IMR-90 (cell line): Measurements from ENCODE around the gene KCTD2. TPM values are rescaled to one million over a fixed set of nuclear protein-coding genes. Genes with fewer than 3 reads are reported as not detected.

ENCODE experiments used
- ATAC-seq: fragments of 200-7000 bp; cut with Tn5 transposase; 2 replicates; pipeline ENCODE4 v1.9.1; 2020; ENCODE audit warnings: low read depth, mild to moderate bottlenecking, moderate library complexity
- BruUV-seq: library from RNA; stranded (reverse); fragments of 400-500 nt; replicated peaks from 2 replicates; lab custom pipeline; 2021; lab: Mats Ljungman, UMichigan
- CTCF ChIA-PET: fragments of 300-600 bp; formaldehyde crosslinking; extraction: SDS; loops from one replicate; lab custom pipeline; 2021; ENCODE audit warnings: antibody characterized with exemption; lab: Yijun Ruan, JAX
- POLR2A ChIA-PET: fragments of 300-600 bp; sonication (Branson Sonifier 250); formaldehyde crosslinking; loops from one replicate; lab custom pipeline; 2022; ENCODE audit warnings: antibody characterized with exemption; ENCODE audit not compliant: unreplicated experiment; lab: Charles Lee
- DNase-seq: peaks from one replicate; pipeline ENCODE4 v3.0.0; 2013
- H2AFZ ChIP-seq: replicated peaks from 2 replicates; pipeline ENCODE3; 2013; ENCODE audit warnings: low read length, mild to moderate bottlenecking; ENCODE audit not compliant: poor library complexity
- H2AK5ac ChIP-seq: 2 replicates; pipeline ENCODE4 v1.6.1; 2013; ENCODE audit warnings: low read depth, low read length, inconsistent platforms
- H2AK9ac ChIP-seq: replicated peaks from 2 replicates; pipeline ENCODE3; 2013; ENCODE audit warnings: mild to moderate bottlenecking, low read depth, low read length, moderate library complexity; ENCODE audit not compliant: poor library complexity
- H2BK120ac ChIP-seq: 2 replicates; pipeline ENCODE4 v1.6.1; 2013; ENCODE audit warnings: low read depth, low read length, inconsistent platforms
- H2BK15ac ChIP-seq: 3 replicates; pipeline ENCODE4 v1.6.1; 2013; ENCODE audit warnings: low read depth, low read length, inconsistent platforms
- H2BK20ac ChIP-seq: 2 replicates; pipeline ENCODE4 v1.6.1; 2013; ENCODE audit warnings: low read depth, mild to moderate bottlenecking, inconsistent platforms, low read length, moderate library complexity
- H2BK5ac ChIP-seq: 2 replicates; pipeline ENCODE4 v1.6.1; 2013; ENCODE audit warnings: mild to moderate bottlenecking, low read depth, low read length, inconsistent platforms; ENCODE audit not compliant: poor library complexity, severe bottlenecking
- H3K14ac ChIP-seq: replicated peaks from 2 replicates; pipeline ENCODE4 v1.6.1; 2013; ENCODE audit warnings: low read depth, low read length, inconsistent platforms
- H3K18ac ChIP-seq: 2 replicates; pipeline ENCODE4 v1.6.1; 2013; ENCODE audit warnings: low read depth, low read length, control low read depth
- H3K23ac ChIP-seq: 2 replicates; pipeline ENCODE4 v1.6.1; 2013; ENCODE audit warnings: low read depth, low read length, inconsistent platforms
- H3K27ac ChIP-seq: 2 replicates; pipeline ENCODE4 v1.5.1; 2013; ENCODE audit warnings: mild to moderate bottlenecking, control low read depth, low read length; ENCODE audit not compliant: insufficient read depth
- H3K27me3 ChIP-seq: 2 replicates; pipeline ENCODE4 v1.6.1; 2013; ENCODE audit warnings: low read length; ENCODE audit not compliant: control insufficient read depth, insufficient read depth
- H3K36me3 ChIP-seq: 2 replicates; pipeline ENCODE4 v1.6.1; 2013; ENCODE audit warnings: low read length, mixed read lengths; ENCODE audit not compliant: control insufficient read depth, insufficient read depth
- H3K4ac ChIP-seq: 2 replicates; pipeline ENCODE4 v1.6.1; 2013; ENCODE audit warnings: low read depth, low read length, inconsistent platforms
- H3K4me1 ChIP-seq: 2 replicates; pipeline ENCODE4 v1.6.1; 2013; ENCODE audit warnings: low read length, mixed read lengths; ENCODE audit not compliant: control insufficient read depth, insufficient read depth
- H3K4me2 ChIP-seq: 2 replicates; pipeline ENCODE4 v1.6.1; 2013; ENCODE audit warnings: low read depth, mild to moderate bottlenecking, control low read depth, low read length, moderate library complexity
- H3K4me3 ChIP-seq: 2 replicates; pipeline ENCODE4 v1.5.1; 2013; ENCODE audit warnings: low read depth, mild to moderate bottlenecking, control low read depth, low read length, moderate library complexity; ENCODE audit not compliant: insufficient read depth
- H3K56ac ChIP-seq: 2 replicates; pipeline ENCODE4 v1.6.1; 2013; ENCODE audit warnings: low read length, inconsistent platforms; ENCODE audit not compliant: insufficient read depth; ENCODE audit errors: extremely low read depth
- H3K79me1 ChIP-seq, 2 experiments: 2 replicates each; pipeline ENCODE4 v1.6.1; 2013; ENCODE audit warnings: low read length in 2 of 2, inconsistent platforms in 1 of 2, low read depth in 1 of 2
- H3K9ac ChIP-seq: 2 replicates; pipeline ENCODE4 v1.6.1; 2013; ENCODE audit warnings: low read depth, low read length, control low read depth
- H3K9me1 ChIP-seq: 2 replicates; pipeline ENCODE4 v1.6.1; 2013; ENCODE audit warnings: low read length, inconsistent platforms; ENCODE audit not compliant: insufficient read depth
- H3K9me3 ChIP-seq: 2 replicates; pipeline ENCODE4 v1.6.1; 2013; ENCODE audit warnings: low read length; ENCODE audit not compliant: control insufficient read depth, insufficient read depth
- H4K20me1 ChIP-seq: 2 replicates; pipeline ENCODE4 v1.6.1; 2013; ENCODE audit warnings: low read length, inconsistent platforms; ENCODE audit not compliant: insufficient read depth
- H4K5ac ChIP-seq: 2 replicates; pipeline ENCODE4 v1.6.1; 2013; ENCODE audit warnings: mild to moderate bottlenecking, low read depth, low read length, control low read depth
- H4K8ac ChIP-seq, 2 experiments: 2 replicates each; pipeline ENCODE4 v1.6.1; 2013; ENCODE audit warnings: low read depth in 2 of 2, low read length in 2 of 2, control low read depth in 1 of 2, inconsistent platforms in 1 of 2
- H4K91ac ChIP-seq: 2 replicates; pipeline ENCODE4 v1.6.1; 2013; ENCODE audit warnings: low read depth, low read length, inconsistent platforms; ENCODE audit not compliant: insufficient read depth
- BHLHE40 ChIP-seq: fragments of 150-350 bp; IDR thresholded peaks from 2 replicates; pipeline ENCODE4 v1.6.1; 2016; ENCODE audit warnings: mild to moderate bottlenecking, low read depth, low read length
- CEBPB ChIP-seq: IDR thresholded peaks from 2 replicates; pipeline ENCODE4 v1.6.1; 2012; ENCODE audit warnings: low read depth, low read length, improper control_type of control experiment
- CHD1 ChIP-seq: IDR thresholded peaks from 2 replicates; pipeline ENCODE4 v1.6.1; 2012; ENCODE audit warnings: low read depth, low read length, improper control_type of control experiment
- CTCF ChIP-seq: conservative IDR thresholded peaks from 2 replicates; pipeline ENCODE4 v1.5.1; 2012; ENCODE audit warnings: mild to moderate bottlenecking, low read depth, low read length, improper control_type of control experiment
- ELK1 ChIP-seq: fragments of 150-350 bp; IDR thresholded peaks from 2 replicates; pipeline ENCODE4 v1.6.1; 2016; ENCODE audit warnings: low read depth, mild to moderate bottlenecking, low read length, moderate library complexity, borderline replicate concordance
- FOS ChIP-seq: fragments of 150-350 bp; IDR thresholded peaks from 2 replicates; pipeline ENCODE4 v1.6.1; 2016; ENCODE audit warnings: low read depth, low read length
- MAFK ChIP-seq: IDR thresholded peaks from 2 replicates; pipeline ENCODE4 v1.6.1; 2012; ENCODE audit warnings: low read depth, low read length, improper control_type of control experiment
- MAZ ChIP-seq: IDR thresholded peaks from 2 replicates; pipeline ENCODE4 v1.6.1; 2012; ENCODE audit warnings: low read depth, mild to moderate bottlenecking, low read length, improper control_type of control experiment, moderate library complexity, borderline replicate concordance
- MXI1 ChIP-seq: IDR thresholded peaks from 2 replicates; pipeline ENCODE4 v1.6.1; 2012; ENCODE audit warnings: low read depth, mild to moderate bottlenecking, low read length, moderate library complexity, borderline replicate concordance
- NFE2L2 ChIP-seq: fragments of 150-350 bp; IDR thresholded peaks from 2 replicates; pipeline ENCODE4 v1.6.1; 2016; ENCODE audit warnings: low read depth, mild to moderate bottlenecking, low read length
- POLR2A ChIP-seq: IDR thresholded peaks from 2 replicates; pipeline ENCODE4 v1.6.1; 2012; ENCODE audit warnings: mild to moderate bottlenecking, low read depth, low read length
- RAD21 ChIP-seq: IDR thresholded peaks from 2 replicates; pipeline ENCODE4 v1.6.1; 2012; ENCODE audit warnings: low read length, improper control_type of control experiment
- RCOR1 ChIP-seq: IDR thresholded peaks from 2 replicates; pipeline ENCODE4 v1.6.1; 2012; ENCODE audit warnings: mild to moderate bottlenecking, low read length, improper control_type of control experiment; ENCODE audit not compliant: insufficient replicate concordance
- RFX5 ChIP-seq: IDR thresholded peaks from 2 replicates; pipeline ENCODE4 v1.8.0; 2012; ENCODE audit warnings: low read depth, mild to moderate bottlenecking, low read length, moderate library complexity
- SMC3 ChIP-seq: fragments of 150-350 bp; IDR thresholded peaks from 2 replicates; pipeline ENCODE4 v1.6.1; 2016; ENCODE audit warnings: low read depth, mild to moderate bottlenecking, antibody characterized with exemption, low read length, moderate library complexity
- WGBS, 2 experiments: methylation state at CpG; one replicate each; pipeline versions ENCODE4 v1.1.5 to v1.1.7; 2013; ENCODE audit warnings: missing lambda C conversion rate in 2 of 2; ENCODE audit not compliant: insufficient read length in 1 of 2; ENCODE audit errors: extremely low coverage in 2 of 2; 5-methylcytosine and 5-hydroxymethylcytosine counted together
- dilution Hi-C: fragments of 300-500 bp; cut with HindIII; formaldehyde crosslinking; loops from one replicate; pipeline ENCODE4 v1.14.3; 2018; ENCODE audit warnings: low sequenced_read_pairs; ENCODE audit not compliant: unreplicated experiment
- in situ Hi-C: fragments of 300-500 bp; cut with MboI; formaldehyde crosslinking; loops from 3 replicates; pipeline ENCODE4 v1.14.3; 2019; ENCODE audit warnings: low sequenced_read_pairs, inconsistent platforms, mixed read lengths
- intact Hi-C: fragments of 100-400 bp; cut with micrococcal nuclease; formaldehyde crosslinking; loops from 2 replicates; pipeline ENCODE4 v1.10.0; 2022
- polyA plus RNA-seq, 3 experiments: library from polyadenylated mRNA; depleted of rRNA; stranded (reverse); fragments of >200 nt; gene quantifications; 2 replicates each; pipeline ENCODE4 v1.2.3, GENCODE V29; 2012; ENCODE audit warnings: low replicate concordance in 1 of 3
- total RNA-seq: library from RNA; depleted of rRNA; stranded (reverse); fragments of >200 nt; gene quantifications from 2 replicates; pipeline ENCODE4 v1.2.3, GENCODE V29; 2012

The KCTD2 gene
- total and polyA plus RNA-seq, 2 of the 4 experiments (the other 2 are of a cell fraction), result 9.1 to 18.4 TPM

- peak within 1 kb of the TSS; percentile 86 for H3K27ac ChIP-seq
- CTCF ChIA-PET, result interaction anchor here (0.6 to 2.4 kb wide), 7 partner anchors 23 to 190 kb away, joined by 3 to 8 read pairs (median 4); partner anchors contain the start of genes CDR2L and USH1G
- H4K91ac ChIP-seq, result peak within 1 kb of the TSS; percentile 51
- H3K4me1 ChIP-seq, result peaks cover 6% of the 10 kb centered on the region
- H2AK5ac ChIP-seq, result 0 out of 2 replicates have a peak within 1 kb of the TSS, but pooled peaks have one; percentile 30
- H3K9me3 ChIP-seq, result no peaks in the 10 kb centered on the region
- peak within 1 kb of the TSS; percentile 68 for H3K14ac ChIP-seq
- H2BK5ac ChIP-seq, result peak within 1 kb of the TSS; percentile 48
- dilution Hi-C loops, result no loop called here
- peak within 1 kb of the TSS; percentile 93 for H3K9ac ChIP-seq
- H2BK20ac ChIP-seq, result no peak within 1 kb of the TSS
- H3K4ac ChIP-seq, result peak within 1 kb of the TSS; percentile 88
- H2BK15ac ChIP-seq, result no peak within 1 kb of the TSS
- H3K56ac ChIP-seq, result peak within 1 kb of the TSS; percentile 90
- intact Hi-C loops, result loop anchor here (1.0 to 2.0 kb wide), 3 partner anchors 21 to 51 kb away; no protein-coding TSS in a partner anchor
- H3K36me3 ChIP-seq, result peaks cover 3% of the 10 kb centered on the region; the same call in 1 of the 2 replicates
- in situ Hi-C loops, result no loop called here
- peak within 1 kb of the TSS; percentile 96 for H2AFZ ChIP-seq
- 0% methylated on average over 47 of the region's 63 CpGs; no CpG with 5 or more reads in 1 of the 2 experiments for WGBS, 2 experiments
- H3K23ac ChIP-seq, result peak within 1 kb of the TSS; percentile 83
- 0 out of 2 replicates have a peak, but pooled peaks cover 4% of the 10 kb centered on the region for H3K9me1 ChIP-seq
- peak within 1 kb of the TSS; percentile 89 for H2AK9ac ChIP-seq
- POLR2A ChIA-PET, result interaction anchor here (0.6 to 2.2 kb wide), 5 partner anchors 10 to 108 kb away, joined by 3 to 8 read pairs (median 7); partner anchors contain the start of gene CDR2L
- BruUV-seq, result no TSS peak
- peak within 1 kb of the TSS; percentile 16 for H3K18ac ChIP-seq
- peak within 1 kb of the TSS; percentile 78 for H3K4me2 ChIP-seq
- peak within 1 kb of the TSS; percentile 83 for H4K5ac ChIP-seq
- H4K20me1 ChIP-seq, result no peaks in the 10 kb centered on the region
- H3K79me1 ChIP-seq, result peaks cover 13 to 31% of the 10 kb centered on the region in 2 experiments
- DNase-seq (peak; percentile 83), ATAC-seq (peak; percentile 95)
- 0 out of 2 replicates have a peak within 1 kb of the TSS, but pooled peaks have one; percentile 7 for H2BK120ac ChIP-seq
- no peaks in the 10 kb centered on the region for H3K27me3 ChIP-seq
- peak within 1 kb of the TSS; percentile 95 for H4K8ac ChIP-seq
- H3K4me3 ChIP-seq, result peak within 1 kb of the TSS; percentile 84
- peak; percentile 81 for TF ChIP-seq POLR2A
- 0 out of 2 replicates have a peak, but pooled peaks have one; percentile 5 for TF ChIP-seq CEBPB
- TF ChIP-seq BHLHE40, result no peak
- TF ChIP-seq CTCF, result peak; percentile 58
- TF ChIP-seq FOS, result no peak
- no peak for TF ChIP-seq MAFK
- TF ChIP-seq NFE2L2, result no peak
- TF ChIP-seq SMC3, result peak; percentile 51
- peak; percentile 73 for TF ChIP-seq MAZ
- TF ChIP-seq ELK1, result no peak
- TF ChIP-seq MXI1, result peak; percentile 82
- no peak for TF ChIP-seq CHD1
- peak; percentile 37 for TF ChIP-seq RCOR1
- peak; percentile 45 for TF ChIP-seq RAD21
- TF ChIP-seq RFX5, result no peak
Measured at GRCh38 chr17:75012346-75013091, 34.5 kb upstream of the KCTD2 start, which contains the start of gene MRPL58. Gene MRPL58 (plus strand): TSS chr17:75012670. CDS start chr17:75012687, 17 bp downstream.
